K562 (cell line): ENCODE data around the gene KIFC3. TPM values are rescaled to one million over a fixed set of nuclear protein-coding genes. Genes with fewer than 3 reads are reported as not detected.

ENCODE experiments used
- ATAC-seq: fragments of 200-7000 bp; cut with Tn5 transposase; 3 replicates; pipeline ENCODE4 v1.9.1; 2020; ENCODE audit warnings: moderate library complexity
- BruUV-seq: library from RNA; stranded (reverse); fragments of 400-500 nt; replicated peaks from 2 replicates; lab custom pipeline; 2021; lab: Mats Ljungman, UMichigan
- CTCF ChIA-PET: fragments of 300-600 bp; formaldehyde crosslinking; extraction: SDS; loops from one replicate; lab custom pipeline; 2021; ENCODE audit warnings: low intra/inter-chr PET ratio; lab: Yijun Ruan, JAX
- POLR2A ChIA-PET: fragments of 300-600, 350-650 bp; sonication (Branson Sonifier 250); formaldehyde crosslinking; extraction: SDS; loops from one replicate; lab custom pipeline; 2021; ENCODE audit warnings: antibody characterized with exemption, inconsistent platforms; lab: Yijun Ruan, JAX
- DNase-seq, 4 experiments: peaks; one replicate each; pipeline versions ENCODE4 v3.0.0 to v3.0.0-alpha.2; 2011 to 2018; ENCODE audit warnings: low spot score in 3 of 4, mixed read lengths in 3 of 4; ENCODE audit errors: extremely low read depth in 1 of 4
- FAIRE-seq: peaks from 2 replicates; lab custom pipeline; 2011; peaks lifted over from hg19 to GRCh38; lab: Jason Lieb, UNC
- H2AFZ ChIP-seq: 2 replicates; pipeline ENCODE4 v1.6.0; 2011; ENCODE audit warnings: low read depth, low read length, control low read depth, inconsistent platforms
- H3K27ac ChIP-seq: fragments of 200-600 bp; 3 replicates; pipeline ENCODE4 v1.8.0; 2011; ENCODE audit warnings: low read depth, mild to moderate bottlenecking, control low read depth, inconsistent platforms, low read length, moderate library complexity, mixed read lengths; ENCODE audit errors: extremely low read depth
- H3K27me3 ChIP-seq, 2 experiments: fragments of 300-600 bp in 1 of 2; 2 replicates in 1 of 2; 3 replicates in 1 of 2; pipeline versions ENCODE4 v1.6.0 to v1.8.0; 2011; ENCODE audit warnings: inconsistent platforms in 2 of 2, low read length in 2 of 2, mild to moderate bottlenecking in 1 of 2, mixed read lengths in 1 of 2, moderate library complexity in 1 of 2; ENCODE audit not compliant: control insufficient read depth in 2 of 2, insufficient read depth in 2 of 2
- H3K36me3 ChIP-seq: fragments of 300-600 bp; 3 replicates; pipeline ENCODE4 v1.8.0; 2011; ENCODE audit warnings: mild to moderate bottlenecking, low read length, inconsistent platforms; ENCODE audit not compliant: control insufficient read depth, insufficient read depth
- H3K4me1 ChIP-seq, 2 experiments: fragments of 200-600 bp in 1 of 2; replicated peaks in 1 of 2; 2 replicates in 1 of 2; 3 replicates in 1 of 2; pipeline versions ENCODE4 v1.5.1 to v1.8.0; 2011; ENCODE audit warnings: inconsistent platforms in 2 of 2, low read length in 2 of 2, mild to moderate bottlenecking in 1 of 2, mixed read lengths in 1 of 2, moderate library complexity in 1 of 2; ENCODE audit not compliant: control insufficient read depth in 2 of 2, insufficient read depth in 2 of 2
- H3K4me2 ChIP-seq: 2 replicates; pipeline ENCODE4 v1.6.1; 2011; ENCODE audit warnings: low read length, control low read depth, inconsistent platforms, mixed read lengths; ENCODE audit not compliant: insufficient read depth
- H3K4me3 ChIP-seq: fragments of 200-600 bp; sonication (generic), shearing (Covaris generic); 2 replicates; pipeline ENCODE4 v1.5.1; 2016; ENCODE audit warnings: control low read depth, inconsistent platforms
- H3K79me2 ChIP-seq: fragments of 200-600 bp; 3 replicates; pipeline ENCODE4 v1.8.0; 2011; ENCODE audit warnings: low read length, inconsistent platforms; ENCODE audit not compliant: control insufficient read depth, insufficient read depth
- H3K9ac ChIP-seq, 2 experiments: 2 replicates each; pipeline versions ENCODE4 v1.6.0 to v1.6.1; 2011; ENCODE audit warnings: low read depth in 2 of 2, low read length in 2 of 2, control low read depth in 1 of 2, inconsistent platforms in 1 of 2, mild to moderate bottlenecking in 1 of 2, mixed read lengths in 1 of 2; ENCODE audit not compliant: insufficient read depth in 1 of 2
- H3K9me1 ChIP-seq: one replicate; pipeline ENCODE4 v1.6.0; 2011; ENCODE audit warnings: inconsistent platforms, mild to moderate bottlenecking, low read length, moderate library complexity; ENCODE audit not compliant: control insufficient read depth, insufficient read depth
- H3K9me3 ChIP-seq: replicated peaks from 2 replicates; pipeline ENCODE4 v1.5.1; 2011; ENCODE audit warnings: low read depth, low read length, inconsistent platforms; ENCODE audit not compliant: control insufficient read depth, insufficient read depth
- H4K20me1 ChIP-seq: replicated peaks from 2 replicates; pipeline ENCODE4 v1.6.1; 2011; ENCODE audit warnings: low read length, inconsistent platforms, mixed read lengths; ENCODE audit not compliant: control insufficient read depth, insufficient read depth
- CHAMP1 ChIP-seq: fragments of 450-650 bp; IDR thresholded peaks from 2 replicates; pipeline ENCODE4 v1.6.1; 2016; ENCODE audit warnings: mild to moderate bottlenecking
- E2F1 ChIP-seq: sonication (generic); formaldehyde crosslinking; IDR thresholded peaks from 2 replicates; pipeline ENCODE4 v1.8.1; 2023; ENCODE audit warnings: mild to moderate bottlenecking, missing genetic modification reagents, moderate library complexity
- KLF10 ChIP-seq: fragments of 250-450 bp; sonication (Bioruptor Pico); IDR thresholded peaks from 2 replicates; pipeline ENCODE4 v1.6.1; 2021; ENCODE audit warnings: matching md5 sums
- MXI1 ChIP-seq: IDR thresholded peaks from 2 replicates; pipeline ENCODE4 v1.6.1; 2011; ENCODE audit warnings: low read depth, mild to moderate bottlenecking, improper control_type of control experiment, low read length
- PHB ChIP-seq: fragments of 250-450 bp; sonication (Bioruptor Pico); IDR thresholded peaks from 2 replicates; pipeline ENCODE4 v1.5.0; 2021
- RAD21 ChIP-seq, 2 experiments: fragments of 250-450 bp in 1 of 2; fragments of 450-650 bp in 1 of 2; sonication (Bioruptor Pico) in 1 of 2; formaldehyde crosslinking in 1 of 2; IDR thresholded peaks in 1 of 2; conservative IDR thresholded peaks in 1 of 2; 2 replicates each; pipeline versions ENCODE4 v1.4.0 to v1.8.0; 2020 to 2022; ENCODE audit warnings: mild to moderate bottlenecking in 2 of 2, moderate library complexity in 1 of 2
- SRSF1 ChIP-seq: fragments of 200-400 bp; formaldehyde crosslinking; IDR thresholded peaks from 2 replicates; pipeline ENCODE4 v1.6.1; 2017; ENCODE audit warnings: mild to moderate bottlenecking, low read depth, low read length, moderate library complexity
- ZKSCAN3 ChIP-seq: fragments of 250-450 bp; sonication (Bioruptor Pico); IDR thresholded peaks from 2 replicates; pipeline ENCODE4 v1.4.0; 2020
- ZNF133 ChIP-seq: fragments of 250-450 bp; sonication (Bioruptor Pico); IDR thresholded peaks from 2 replicates; pipeline ENCODE4 v1.4.0; 2020; ENCODE audit warnings: mild to moderate bottlenecking
- ZNF175 ChIP-seq: fragments of 200-800 bp; sonication (Bioruptor generic); IDR thresholded peaks from 2 replicates; pipeline ENCODE4 v1.6.1; 2016; ENCODE audit warnings: low read depth, mild to moderate bottlenecking, missing genetic modification characterization, missing compliant biosample characterization
- ZNF512 ChIP-seq: IDR thresholded peaks from 2 replicates; pipeline ENCODE4 v1.6.1; 2016; ENCODE audit warnings: missing genetic modification characterization, missing compliant biosample characterization
- ZNF57 ChIP-seq: fragments of 450-650 bp; formaldehyde crosslinking; IDR thresholded peaks from 2 replicates; pipeline ENCODE4 v1.4.0; 2020; ENCODE audit warnings: mild to moderate bottlenecking, moderate library complexity
- ZNF592 ChIP-seq: fragments of 450-650 bp; IDR thresholded peaks from 2 replicates; pipeline ENCODE4 v1.6.1; 2017; ENCODE audit warnings: antibody characterized with exemption, mild to moderate bottlenecking
- WGBS: fragments of 100-300 bp; shearing (Covaris generic); methylation state at CpG from one replicate; pipeline ENCODE4 v1.1.6; 2016; ENCODE audit warnings: low coverage, mixed read lengths; ENCODE audit not compliant: insufficient coverage; ENCODE audit errors: missing lambda C conversion rate; 5-methylcytosine and 5-hydroxymethylcytosine counted together
- in situ Hi-C: fragments of 300-500 bp; cut with MboI; formaldehyde crosslinking; loops from 4 replicates; pipeline ENCODE4 v1.15.0; 2018; ENCODE audit warnings: inconsistent platforms, mixed read lengths
- intact Hi-C: fragments of 100-400 bp; cut with micrococcal nuclease; formaldehyde crosslinking; loops from 2 replicates; pipeline ENCODE4 v1.14.2; 2022
- polyA plus RNA-seq, 8 experiments: library from polyadenylated mRNA; depleted of rRNA in 4 of 8; stranded (reverse) in 5 of 8; unstranded in 3 of 8; fragments of >200 nt; fragmentation: Nextera tagmentation in 2 of 8; fragmentation: Illumina TruSeq in 1 of 8; extraction: Ambion mirVana in 2 of 8; extraction: Trizol in 1 of 8; gene quantifications; 2 replicates each; pipeline versions ENCODE4 v1.2.1 to v1.2.3, GENCODE V29; 2011 to 2014; ENCODE audit warnings: inconsistent platforms in 1 of 8, missing spikeins in 1 of 8
- total RNA-seq, 7 experiments: library from RNA; depleted of rRNA in 6 of 7; stranded (reverse); fragments of >200 nt in 6 of 7; fragmentation: Illumina TruSeq in 2 of 7; extraction: Trizol in 2 of 7; gene quantifications; 2 replicates each; pipeline versions ENCODE4 v1.2.1 to v1.2.3, GENCODE V29; 2011 to 2021; ENCODE audit warnings: low replicate concordance in 1 of 7

KIFC3 gene
- total and polyA plus RNA-seq, 9 of the 15 experiments (the other 6 are each of a cell fraction or from before 2014, with no cell fraction given): 0.23 to 105 (median 26.2) TPM

GRCh38 chr16:57798267-57798810 lies 4.0 kb downstream of the KIFC3 start:
- in situ Hi-C loops (no loop called here), intact Hi-C loops (no loop called here)
- Histone ChIP-seq H3K36me3 (peaks cover 58% of the 10 kb centered on the region), H3K4me2 (0 out of 2 replicates have a peak overlapping the region, but pooled peaks have one; percentile 95), H3K27ac (no peak overlapping the region; the same call in 2 of the 3 replicates), H3K4me1 (peaks cover 41 to 69% of the 10 kb centered on the region in 2 experiments), H3K9me1 (no peaks in the 10 kb centered on the region), H2AFZ (no peak overlapping the region), H3K4me3 (no peak overlapping the region), H3K79me2 (peaks cover 47% of the 10 kb centered on the region), H3K9me3 (no peaks in the 10 kb centered on the region), H4K20me1 (peaks cover 4% of the 10 kb centered on the region; the same call in 1 of the 2 replicates), H3K9ac (peak overlapping the region in 1 of 2 experiments; percentile 71; a peak in 2 of 4 replicates), H3K27me3 (no peaks in the 10 kb centered on the region)
- ChIA-PET CTCF (no interaction called here), POLR2A (interaction anchor here (0.8 to 4.5 kb wide), 3 partner anchors 11 to 35 kb away, joined by 3 to 20 read pairs (median 3); no protein-coding TSS in a partner anchor)
- no TSS peak for BruUV-seq
- DNase-seq (no peak), FAIRE-seq (no peak), ATAC-seq (no peak)
- 91% methylated on average over 13 of the region's 16 CpGs for WGBS
- TF ChIP-seq PHB (CRISPR knock-in tag) (no peak), ZNF592 (no peak), RAD21 (CRISPR knock-in tag; conservative IDR thresholded peaks at IDR 0.05 in 1 of 2, IDR thresholded peaks at IDR 0.05 in 1 of 2) (no peak), SRSF1 (no peak), MXI1 (no peak), CHAMP1 (no peak), E2F1 (CRISPR knock-in tag) (no peak), ZNF133 (CRISPR knock-in tag) (no peak), ZNF57 (CRISPR knock-in tag) (no peak), KLF10 (CRISPR knock-in tag) (no peak), ZNF512 (tag) (no peak), ZNF175 (CRISPR knock-in tag) (no peak), ZKSCAN3 (CRISPR knock-in tag) (no peak)
